Measurements from ENCODE around the gene HOXB5. TPM values are rescaled to one million over a fixed set of nuclear protein-coding genes. Genes with fewer than 3 reads are reported as not detected.

HOXB5 gene
- total RNA-seq, 1 experiment from 2014 or later, result not detected

DNA sequence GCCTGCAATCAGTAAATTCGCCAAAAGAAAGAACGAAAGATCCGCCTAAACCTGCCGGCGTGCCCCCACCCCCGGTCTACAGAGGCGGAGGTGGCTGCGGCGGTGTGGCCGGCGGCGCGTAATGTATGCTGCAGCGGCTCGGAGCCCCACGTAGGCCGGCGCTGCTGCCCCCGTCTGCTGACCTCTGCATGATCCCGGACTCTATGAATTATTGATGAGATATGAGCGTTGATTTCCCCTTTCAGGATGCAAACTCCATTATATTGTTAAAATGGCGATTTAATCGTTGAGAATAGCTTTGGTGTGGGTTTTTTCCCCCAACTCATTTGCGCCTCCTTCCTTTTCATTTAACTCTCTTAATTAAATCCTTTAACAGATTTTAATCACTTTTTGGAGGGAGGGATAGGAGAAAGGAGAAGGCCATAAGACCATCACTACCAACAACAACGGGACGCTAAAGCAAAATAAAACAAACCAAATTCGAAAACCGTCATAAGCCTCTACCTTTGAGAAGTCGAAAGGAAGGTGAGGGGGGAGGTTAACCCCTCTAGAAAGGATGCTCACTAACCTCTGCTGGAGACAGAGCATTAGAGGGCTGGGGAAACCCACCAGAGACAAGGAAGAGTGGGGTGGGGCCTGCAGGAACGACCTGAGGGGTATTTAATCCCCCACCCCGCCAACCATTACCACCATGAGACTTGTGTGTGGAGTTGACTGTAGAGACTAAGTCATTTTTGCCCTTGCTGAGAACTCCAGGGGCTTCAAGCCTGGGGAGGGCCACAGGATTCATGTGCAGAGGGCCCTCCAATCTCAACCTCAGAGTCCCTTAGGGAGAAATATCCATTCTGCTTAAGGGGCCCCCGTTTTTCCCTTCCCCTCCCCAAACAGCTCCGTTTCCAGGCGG is 7.0 kb downstream of the HOXB5 start:
- in situ Hi-C loops (cut with HindIII; ENCODE audit: low pct_unique_long_range_greater_than_20kb, low sequenced_read_pairs), result no loop called here
- DNase-seq (ENCODE audit: low read depth), result no peak

GRCh38 chr17:48584223-48584741 is 9.3 kb downstream of the HOXB5 start:
- in situ Hi-C loops (cut with HindIII; ENCODE audit: low pct_unique_long_range_greater_than_20kb, low sequenced_read_pairs), result no loop called here
- no peak for DNase-seq (ENCODE audit: low read depth)

GRCh38 chr17:48583708-48584222 is 9.8 kb downstream of the HOXB5 start:
- no peak for DNase-seq (ENCODE audit: low read depth)
- in situ Hi-C loops (cut with HindIII; ENCODE audit: low pct_unique_long_range_greater_than_20kb, low sequenced_read_pairs), result no loop called here

DNA sequence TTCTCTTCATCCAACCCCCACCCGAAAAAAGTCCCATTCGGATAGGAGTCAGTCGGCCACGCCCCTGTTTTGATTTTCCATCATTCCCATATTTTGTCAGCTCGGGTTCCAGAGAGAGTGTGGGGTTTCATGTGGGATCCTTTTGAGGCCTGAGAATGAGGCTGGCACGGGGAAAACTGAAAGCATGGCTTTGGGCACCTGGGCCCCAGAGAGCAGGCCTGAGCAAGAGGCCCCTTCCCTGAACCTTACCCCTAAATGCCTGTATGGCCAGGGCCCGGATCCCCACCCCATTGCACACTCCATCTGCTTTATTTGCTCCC is 10.9 kb downstream of the HOXB5 start:
- DNase-seq (ENCODE audit: low read depth), result no peak

DNA sequence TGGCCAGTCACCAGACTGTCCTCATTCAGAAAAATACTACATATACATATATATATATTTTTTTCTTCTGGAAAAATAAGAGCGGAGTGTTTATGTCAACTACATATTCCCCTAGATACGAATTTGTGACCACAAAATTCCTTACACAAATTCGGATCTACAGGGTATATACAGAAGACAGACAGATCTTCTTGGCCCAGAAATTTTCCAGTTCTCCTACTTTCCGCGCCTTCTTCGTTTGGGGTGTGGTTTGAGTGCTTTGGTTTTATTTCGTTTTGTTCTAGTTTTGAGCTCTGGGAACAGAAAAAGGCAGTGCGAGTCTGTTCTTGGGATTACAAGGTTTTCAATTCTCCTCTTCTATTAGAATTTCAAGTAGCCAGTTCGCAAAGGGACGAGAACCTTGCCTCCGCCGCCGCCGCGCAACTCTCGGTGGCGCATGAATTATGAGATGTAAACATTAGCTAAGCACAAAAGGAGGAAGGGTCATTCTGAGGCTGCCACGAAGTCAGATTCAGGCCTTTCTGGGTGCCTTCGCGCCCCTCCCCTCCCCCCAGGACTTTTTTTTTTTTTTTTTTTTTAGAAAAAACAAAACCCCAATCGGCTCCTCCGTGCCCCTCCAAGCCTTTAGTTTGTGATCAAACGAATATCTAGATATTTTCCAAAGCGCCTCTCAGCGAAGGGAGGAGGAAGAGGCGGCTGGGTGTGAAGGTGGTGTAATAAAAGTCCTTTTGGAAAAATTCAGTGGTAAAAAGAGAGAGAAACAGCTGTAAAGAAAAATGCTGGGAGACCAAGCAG is 13.6 kb downstream of the HOXB5 start:
- in situ Hi-C loops (cut with HindIII; ENCODE audit: low pct_unique_long_range_greater_than_20kb, low sequenced_read_pairs), result no loop called here

More for the DNA sequence above, 10.9 kb downstream of the HOXB5 start:
- in situ Hi-C loops (cut with HindIII; ENCODE audit: low pct_unique_long_range_greater_than_20kb, low sequenced_read_pairs), result no loop called here

GRCh38 chr17:48579471-48579759 is 14.2 kb downstream of the HOXB5 start:
- in situ Hi-C loops (cut with HindIII; ENCODE audit: low pct_unique_long_range_greater_than_20kb, low sequenced_read_pairs), result no loop called here
- no peak for DNase-seq (ENCODE audit: low read depth)

More for the DNA sequence above, 13.6 kb downstream of the HOXB5 start:
- no peak for DNase-seq (ENCODE audit: low read depth)

GRCh38 chr17:48578616-48579470 is 14.7 kb downstream of the HOXB5 start:
- no peak for DNase-seq (ENCODE audit: low read depth)
- in situ Hi-C loops (cut with HindIII; ENCODE audit: low pct_unique_long_range_greater_than_20kb, low sequenced_read_pairs), result no loop called here

DNA sequence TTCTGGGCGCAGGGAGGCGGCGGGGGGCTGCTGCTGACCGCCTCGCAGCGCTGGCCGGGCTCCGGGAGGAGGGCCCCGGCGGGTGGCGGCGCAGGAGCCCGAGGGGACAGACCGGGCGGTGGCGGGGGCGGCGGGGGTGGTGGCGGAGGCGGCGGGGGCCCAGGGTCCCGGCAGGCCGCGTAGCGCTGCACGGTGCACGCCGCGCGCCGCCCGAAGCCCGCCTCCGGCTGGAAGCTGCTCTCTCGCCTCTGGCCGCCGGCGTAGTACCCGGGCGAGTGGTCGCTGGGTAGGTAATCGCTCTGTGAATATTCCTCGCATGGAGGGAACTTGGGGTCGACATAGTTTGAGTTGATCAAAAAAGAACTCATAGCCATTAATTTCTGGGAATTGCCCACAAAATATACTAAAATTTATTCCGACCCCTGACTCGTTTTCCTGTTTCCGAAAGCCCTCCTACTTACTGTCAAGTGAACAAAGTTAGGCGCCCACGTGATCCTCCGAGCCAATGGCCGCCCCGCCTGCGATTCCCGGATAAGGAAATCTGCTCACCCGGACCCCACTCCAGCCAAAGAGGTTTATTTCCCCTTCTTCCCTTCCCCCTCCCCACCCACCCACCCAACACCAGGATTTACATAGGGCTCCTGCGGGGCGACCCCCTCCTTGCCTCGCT is 15.5 kb downstream of the HOXB5 start, which contains the start of gene HOXB4:
Gene HOXB4 (minus strand): TSS at position 405 of the 670 bp plus-strand sequence. CDS start 31 bp downstream, at position 374.
- peak; percentile 61 for DNase-seq (ENCODE audit: low read depth)
- in situ Hi-C loops (cut with HindIII; ENCODE audit: low pct_unique_long_range_greater_than_20kb, low sequenced_read_pairs), result no loop called here

- in situ Hi-C loops (cut with HindIII; ENCODE audit: low pct_unique_long_range_greater_than_20kb, low sequenced_read_pairs), result no loop called here
- no peak for DNase-seq (ENCODE audit: low read depth)
Measured at GRCh38 chr17:48577330-48577945, 16.1 kb downstream of the HOXB5 start.

GRCh38 chr17:48576479-48577309 is 16.9 kb downstream of the HOXB5 start:
- in situ Hi-C loops (cut with HindIII; ENCODE audit: low pct_unique_long_range_greater_than_20kb, low sequenced_read_pairs), result no loop called here
- no peak for DNase-seq (ENCODE audit: low read depth)

DNA sequence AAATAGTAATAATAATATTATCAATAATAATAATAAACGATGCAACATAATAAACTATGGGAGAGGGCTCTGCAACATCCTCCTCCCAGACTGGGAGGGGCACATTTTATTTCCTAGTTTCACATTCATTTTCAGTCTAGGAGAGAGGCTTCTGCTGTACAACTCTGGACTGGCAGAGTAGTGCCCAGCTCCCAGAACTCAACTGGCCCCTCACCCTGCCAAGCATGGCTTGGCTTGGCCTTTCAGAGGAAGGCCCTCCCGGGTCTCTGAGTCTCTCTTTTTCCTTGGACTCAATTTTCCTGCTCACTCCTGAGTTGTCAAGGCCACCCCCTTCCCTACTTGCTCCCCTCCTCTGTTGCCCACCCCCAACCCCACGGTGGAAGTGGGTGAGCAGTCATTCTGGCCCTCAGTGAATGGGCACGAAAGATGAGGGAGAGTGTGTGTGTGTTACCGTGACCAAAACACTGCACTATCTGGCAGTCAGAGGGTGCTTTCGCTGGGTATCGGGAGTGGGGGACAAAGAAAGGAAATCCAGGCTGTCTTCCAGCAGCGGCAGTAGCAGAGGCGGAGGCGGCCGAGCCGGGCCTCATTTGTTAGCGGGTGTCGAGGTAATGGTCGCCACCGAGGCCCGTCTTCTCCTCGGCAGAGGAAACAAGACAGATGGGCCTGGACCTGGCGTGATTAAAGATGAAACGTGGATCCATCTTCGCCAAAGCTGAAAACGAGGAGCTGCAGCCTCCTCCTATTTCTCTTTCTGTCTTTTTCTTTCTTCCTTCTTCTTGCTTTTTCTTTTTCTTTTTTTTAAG is 17.7 kb downstream of the HOXB5 start:
- in situ Hi-C loops (cut with HindIII; ENCODE audit: low pct_unique_long_range_greater_than_20kb, low sequenced_read_pairs), result no loop called here
- no peak for DNase-seq (ENCODE audit: low read depth)

DNA sequence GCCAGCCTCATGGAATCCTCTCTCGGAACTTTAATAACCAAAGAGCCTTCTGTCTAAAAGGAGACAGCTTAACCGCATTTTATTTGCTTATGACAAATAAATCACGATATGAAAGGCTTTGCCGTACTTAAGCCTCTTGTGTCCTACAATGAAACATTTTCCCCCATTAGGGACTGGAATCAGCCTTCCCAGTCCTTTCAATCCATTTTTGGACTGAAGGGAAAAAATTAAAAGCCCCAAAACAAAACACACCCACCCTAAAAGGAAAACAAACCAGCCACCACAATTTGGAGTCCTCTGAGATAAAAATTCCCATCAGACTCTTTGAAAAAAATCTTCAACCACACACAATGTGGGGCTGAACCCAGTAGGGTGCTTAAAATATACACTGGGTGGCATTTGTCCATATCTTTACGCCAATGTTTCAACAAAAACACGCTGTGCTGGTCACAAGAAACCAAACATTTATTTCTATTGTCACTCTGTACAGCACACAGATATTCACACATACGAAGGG is 18.5 kb downstream of the HOXB5 start:
- in situ Hi-C loops (cut with HindIII; ENCODE audit: low pct_unique_long_range_greater_than_20kb, low sequenced_read_pairs), result no loop called here
- DNase-seq (ENCODE audit: low read depth), result no peak

DNA sequence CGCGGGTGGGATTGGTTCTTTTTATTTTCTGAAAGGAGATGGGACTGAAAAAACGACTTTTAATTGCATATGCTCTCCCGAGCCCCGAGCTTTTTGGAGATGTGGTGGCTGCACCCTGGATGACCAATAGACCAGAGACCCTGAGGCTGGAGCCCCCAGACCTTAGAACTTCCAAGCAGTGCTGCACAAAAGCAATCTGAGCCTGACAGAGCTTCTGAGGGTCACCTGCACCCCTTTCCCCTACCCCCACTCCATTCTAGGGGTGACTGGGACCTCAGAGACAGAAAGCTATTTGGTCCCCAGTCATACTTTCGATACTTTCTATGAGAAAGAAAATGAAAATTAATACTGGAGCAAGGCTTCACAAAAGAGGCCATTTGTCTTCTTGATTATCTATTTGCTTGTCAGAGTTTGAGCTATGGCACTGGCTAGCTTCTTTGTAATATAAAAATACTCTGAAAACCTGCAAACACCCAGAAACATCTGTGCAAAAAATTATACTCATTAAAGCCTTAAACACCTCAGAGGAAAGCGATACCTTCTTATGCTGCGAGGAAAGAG is 19.0 kb downstream of the HOXB5 start:
- no peak for DNase-seq (ENCODE audit: low read depth)
- in situ Hi-C loops (cut with HindIII; ENCODE audit: low pct_unique_long_range_greater_than_20kb, low sequenced_read_pairs), result no loop called here

- DNase-seq (ENCODE audit: low read depth), result no peak
- in situ Hi-C loops (cut with HindIII; ENCODE audit: low pct_unique_long_range_greater_than_20kb, low sequenced_read_pairs), result no loop called here
Measured at GRCh38 chr17:48571826-48572417, 21.7 kb downstream of the HOXB5 start.
